H9 (cell line): ENCODE measurements around the gene FAM83F. TPM values are rescaled to one million over a fixed set of nuclear protein-coding genes. Genes with fewer than 3 reads are reported as not detected.

Source experiments
- DNase-seq: peaks from one replicate; pipeline ENCODE4 v3.0.0-alpha.2; 2017
- H2AFZ ChIP-seq: one replicate; pipeline ENCODE4 v1.6.1; 2013; ENCODE audit warnings: mild to moderate bottlenecking, low read length, control low read depth, moderate library complexity
- H2AK5ac ChIP-seq: 2 replicates; pipeline ENCODE4 v1.6.1; 2013; ENCODE audit warnings: low read length, control low read depth, mixed read lengths; ENCODE audit not compliant: insufficient read length
- H2BK120ac ChIP-seq: one replicate; pipeline ENCODE4 v1.6.1; 2013; ENCODE audit warnings: low read depth, mild to moderate bottlenecking, low read length, control low read depth, inconsistent platforms; ENCODE audit not compliant: poor library complexity, severe bottlenecking
- H2BK12ac ChIP-seq: 2 replicates; pipeline ENCODE4 v1.6.1; 2013; ENCODE audit warnings: low read length, control low read depth, mixed read lengths, low read depth; ENCODE audit not compliant: insufficient read length
- H2BK15ac ChIP-seq: 2 replicates; pipeline ENCODE4 v1.6.1; 2013; ENCODE audit warnings: low read depth, low read length, control low read depth
- H2BK20ac ChIP-seq: one replicate; pipeline ENCODE4 v1.6.1; 2013; ENCODE audit warnings: low read depth, mild to moderate bottlenecking, low read length, control low read depth, inconsistent platforms; ENCODE audit not compliant: poor library complexity, severe bottlenecking
- H2BK5ac ChIP-seq: 2 replicates; pipeline ENCODE4 v1.6.1; 2013; ENCODE audit warnings: low read length, control low read depth, mixed read lengths; ENCODE audit not compliant: insufficient read length
- H3K14ac ChIP-seq: 2 replicates; pipeline ENCODE4 v1.6.1; 2013; ENCODE audit warnings: low read length, control low read depth; ENCODE audit not compliant: insufficient read depth
- H3K18ac ChIP-seq: 2 replicates; pipeline ENCODE4 v1.6.1; 2013; ENCODE audit warnings: low read depth, mild to moderate bottlenecking, mixed read lengths, low read length, control low read depth; ENCODE audit not compliant: insufficient read length
- H3K23ac ChIP-seq: 2 replicates; pipeline ENCODE4 v1.6.1; 2013; ENCODE audit warnings: low read length, control low read depth, mixed read lengths, low read depth; ENCODE audit not compliant: insufficient read length
- H3K23me2 ChIP-seq: 2 replicates; pipeline ENCODE4 v1.6.1; 2013; ENCODE audit warnings: low read depth, mild to moderate bottlenecking, mixed read lengths, low read length, control low read depth; ENCODE audit not compliant: insufficient read length, poor library complexity, severe bottlenecking
- H3K27ac ChIP-seq: 2 replicates; pipeline ENCODE4 v1.5.1; 2013; ENCODE audit warnings: low read length, control low read depth, mixed read lengths, low read depth; ENCODE audit not compliant: insufficient read length
- H3K27me3 ChIP-seq: 2 replicates; pipeline ENCODE4 v1.6.1; 2013; ENCODE audit warnings: low read length, control low read depth, inconsistent platforms; ENCODE audit not compliant: insufficient read depth
- H3K4ac ChIP-seq: 2 replicates; pipeline ENCODE4 v1.6.1; 2013; ENCODE audit warnings: low read depth, mild to moderate bottlenecking, control low read depth, inconsistent platforms, low read length, moderate library complexity
- H3K4me1 ChIP-seq: 2 replicates; pipeline ENCODE4 v1.6.1; 2013; ENCODE audit warnings: low read length, control low read depth, inconsistent platforms; ENCODE audit not compliant: insufficient read depth
- H3K4me2 ChIP-seq: 2 replicates; pipeline ENCODE4 v1.6.1; 2013; ENCODE audit warnings: low read length, control low read depth, mixed read lengths; ENCODE audit not compliant: insufficient read length, insufficient read depth
- H3K56ac ChIP-seq: 2 replicates; pipeline ENCODE4 v1.6.1; 2013; ENCODE audit warnings: low read depth, mild to moderate bottlenecking, mixed read lengths, low read length, control low read depth; ENCODE audit not compliant: insufficient read length
- H3K79me1 ChIP-seq: 2 replicates; pipeline ENCODE4 v1.6.1; 2013; ENCODE audit warnings: low read depth, mild to moderate bottlenecking, moderate library complexity, low read length, control low read depth, inconsistent platforms; ENCODE audit not compliant: insufficient read depth, poor library complexity, severe bottlenecking
- H3K79me2 ChIP-seq: 2 replicates; pipeline ENCODE4 v1.6.1; 2013; ENCODE audit warnings: low read length, control low read depth, inconsistent platforms; ENCODE audit not compliant: insufficient read depth
- H3K9ac ChIP-seq: 2 replicates; pipeline ENCODE4 v1.6.1; 2013; ENCODE audit warnings: low read length, control low read depth, mixed read lengths; ENCODE audit not compliant: insufficient read length; ENCODE audit errors: extremely low read depth
- H3K9me3 ChIP-seq: one replicate; pipeline ENCODE4 v1.6.1; 2013; ENCODE audit warnings: low read depth, low read length, inconsistent platforms; ENCODE audit not compliant: control insufficient read depth
- H3T11ph ChIP-seq: one replicate; pipeline ENCODE4 v1.6.1; 2013; ENCODE audit warnings: mild to moderate bottlenecking, low read length, control low read depth, inconsistent platforms
- H4K20me1 ChIP-seq: one replicate; pipeline ENCODE4 v1.6.1; 2013; ENCODE audit not compliant: control insufficient read depth, insufficient read length, insufficient read depth
- H4K5ac ChIP-seq: 2 replicates; pipeline ENCODE4 v1.6.1; 2013; ENCODE audit warnings: low read depth, mild to moderate bottlenecking, mixed read lengths, low read length, control low read depth; ENCODE audit not compliant: insufficient read length
- H4K8ac ChIP-seq: replicated peaks from 2 replicates; pipeline ENCODE4 v1.6.1; 2013; ENCODE audit warnings: low read length, control low read depth, mixed read lengths, low read depth; ENCODE audit not compliant: insufficient read length
- H4K91ac ChIP-seq: 2 replicates; pipeline ENCODE4 v1.6.1; 2013; ENCODE audit warnings: low read depth, mild to moderate bottlenecking, moderate library complexity, mixed read lengths, low read length, control low read depth; ENCODE audit not compliant: insufficient read length
- H3K27ac Mint-ChIP-seq, 3 experiments: 2 replicates in 2 of 3; 3 replicates in 1 of 3; pipeline ENCODE4 v1.8.0; 2020 to 2021; ENCODE audit warnings: mixed read lengths in 3 of 3, mild to moderate bottlenecking in 1 of 3, moderate library complexity in 1 of 3
- H3K27me3 Mint-ChIP-seq: 2 replicates; pipeline ENCODE4 v1.8.0; 2021; ENCODE audit warnings: low read depth, mild to moderate bottlenecking, moderate library complexity, mixed read lengths
- H3K36me3 Mint-ChIP-seq, 3 experiments: 2 replicates in 2 of 3; 3 replicates in 1 of 3; pipeline ENCODE4 v1.8.0; 2020 to 2021; ENCODE audit warnings: low read depth in 3 of 3, mixed read lengths in 3 of 3; ENCODE audit not compliant: insufficient read depth in 1 of 3
- H3K4me1 Mint-ChIP-seq, 2 experiments: 2 replicates each; pipeline ENCODE4 v1.8.0; 2020; ENCODE audit warnings: mixed read lengths in 2 of 2
- H3K4me3 Mint-ChIP-seq, 2 experiments: 2 replicates in 1 of 2; 3 replicates in 1 of 2; pipeline ENCODE4 v1.8.0; 2020 to 2021; ENCODE audit warnings: mild to moderate bottlenecking in 2 of 2, mixed read lengths in 2 of 2, moderate library complexity in 1 of 2
- H3K9me3 Mint-ChIP-seq, 2 experiments: 2 replicates in 1 of 2; 3 replicates in 1 of 2; pipeline ENCODE4 v1.8.0; 2020; ENCODE audit warnings: mild to moderate bottlenecking in 2 of 2, mixed read lengths in 2 of 2, moderate library complexity in 1 of 2
- WGBS: extraction: QIAGEN DNeasy Blood & Tissue Kit; methylation state at CpG from one replicate; pipeline ENCODE4 v1.1.7; 2013; ENCODE audit warnings: missing lambda C conversion rate, low lambda C conversion rate, mixed read lengths; ENCODE audit not compliant: insufficient read length; ENCODE audit errors: extremely low coverage; 5-methylcytosine and 5-hydroxymethylcytosine counted together
- total RNA-seq: library from RNA; stranded (reverse); gene quantifications from 2 replicates; pipeline ENCODE4 v1.2.1, GENCODE V29; 2021
- TF ChIP-seq, protein P1 (sequence below): fragments of 200-600 bp; sonication (generic); conservative IDR thresholded peaks from 3 replicates; pipeline ENCODE4 v1.8.0; 2021; ENCODE audit warnings: antibody characterized with exemption, mild to moderate bottlenecking

Gene FAM83F
- total RNA-seq, 1 experiment from 2014 or later, result 17.4 TPM

DNA sequence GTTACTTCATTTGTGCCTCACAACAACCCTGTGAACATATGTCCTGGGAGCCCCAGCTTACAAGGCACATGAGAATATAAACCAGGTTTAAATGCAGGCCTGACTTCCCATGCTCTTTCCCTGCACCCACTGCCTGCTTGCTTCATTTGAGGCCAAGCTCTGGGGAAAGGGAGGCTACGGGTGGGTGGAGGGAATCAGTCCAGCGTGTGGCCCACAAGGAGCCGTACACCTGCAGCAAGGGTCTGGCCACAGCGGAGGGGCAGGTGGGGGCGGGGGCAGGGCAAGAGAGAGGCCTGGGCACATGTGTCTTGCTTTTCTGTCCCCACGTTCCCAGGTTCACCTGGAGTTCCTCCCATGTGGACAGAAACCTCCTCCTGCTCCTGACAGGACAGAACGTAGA is 26.2 kb downstream of the FAM83F start:
- Histone ChIP-seq H3K23me2 (no peaks in the 10 kb centered on the region), H2BK12ac (no peak overlapping the region), H3K14ac (no peak overlapping the region), H3K79me1 (no peaks in the 10 kb centered on the region), H2AK5ac (no peak overlapping the region), H3K56ac (no peak overlapping the region), H2BK5ac (no peak overlapping the region), H3K79me2 (no peaks in the 10 kb centered on the region), H3T11ph (no peak overlapping the region), H4K91ac (no peak overlapping the region), H3K4me1 (no peaks in the 10 kb centered on the region), H3K9ac (no peak overlapping the region), H3K9me3 (no peaks in the 10 kb centered on the region), H3K18ac (no peak overlapping the region), H3K27me3 (no peaks in the 10 kb centered on the region), H2AFZ (no peak overlapping the region), H3K4me2 (no peak overlapping the region), H4K5ac (no peak overlapping the region), H3K27ac (no peak overlapping the region), H4K20me1 (no peaks in the 10 kb centered on the region), H2BK15ac (no peak overlapping the region), H2BK20ac (no peak overlapping the region), H2BK120ac (no peak overlapping the region), H4K8ac (no peak overlapping the region), H3K23ac (no peak overlapping the region), H3K4ac (no peak overlapping the region)
- Mint-ChIP-seq H3K27ac (no peak overlapping the region), H3K9me3 (no peaks in the 10 kb centered on the region), H3K27me3 (no peaks in the 10 kb centered on the region), H3K4me1 (peaks cover 3 to 6% of the 10 kb centered on the region in 2 experiments; a peak in 3 of 4 replicates), H3K4me3 (no peak overlapping the region), H3K36me3 (peaks cover 21 to 26% (median 23%) of the 10 kb centered on the region in 3 experiments)
- WGBS, result no CpG with 5 or more reads among the region's 7 CpGs
- DNase-seq, result no peak
- TF ChIP-seq, protein P1, sequence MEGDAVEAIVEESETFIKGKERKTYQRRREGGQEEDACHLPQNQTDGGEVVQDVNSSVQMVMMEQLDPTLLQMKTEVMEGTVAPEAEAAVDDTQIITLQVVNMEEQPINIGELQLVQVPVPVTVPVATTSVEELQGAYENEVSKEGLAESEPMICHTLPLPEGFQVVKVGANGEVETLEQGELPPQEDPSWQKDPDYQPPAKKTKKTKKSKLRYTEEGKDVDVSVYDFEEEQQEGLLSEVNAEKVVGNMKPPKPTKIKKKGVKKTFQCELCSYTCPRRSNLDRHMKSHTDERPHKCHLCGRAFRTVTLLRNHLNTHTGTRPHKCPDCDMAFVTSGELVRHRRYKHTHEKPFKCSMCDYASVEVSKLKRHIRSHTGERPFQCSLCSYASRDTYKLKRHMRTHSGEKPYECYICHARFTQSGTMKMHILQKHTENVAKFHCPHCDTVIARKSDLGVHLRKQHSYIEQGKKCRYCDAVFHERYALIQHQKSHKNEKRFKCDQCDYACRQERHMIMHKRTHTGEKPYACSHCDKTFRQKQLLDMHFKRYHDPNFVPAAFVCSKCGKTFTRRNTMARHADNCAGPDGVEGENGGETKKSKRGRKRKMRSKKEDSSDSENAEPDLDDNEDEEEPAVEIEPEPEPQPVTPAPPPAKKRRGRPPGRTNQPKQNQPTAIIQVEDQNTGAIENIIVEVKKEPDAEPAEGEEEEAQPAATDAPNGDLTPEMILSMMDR, result no peak
